ENCODE data around the gene TBCK. TPM values are rescaled to one million over a fixed set of nuclear protein-coding genes. Genes with fewer than 3 reads are reported as not detected.

TBCK gene
- total RNA-seq, 1 donor from 2014 or later: 12.0 TPM

DNA sequence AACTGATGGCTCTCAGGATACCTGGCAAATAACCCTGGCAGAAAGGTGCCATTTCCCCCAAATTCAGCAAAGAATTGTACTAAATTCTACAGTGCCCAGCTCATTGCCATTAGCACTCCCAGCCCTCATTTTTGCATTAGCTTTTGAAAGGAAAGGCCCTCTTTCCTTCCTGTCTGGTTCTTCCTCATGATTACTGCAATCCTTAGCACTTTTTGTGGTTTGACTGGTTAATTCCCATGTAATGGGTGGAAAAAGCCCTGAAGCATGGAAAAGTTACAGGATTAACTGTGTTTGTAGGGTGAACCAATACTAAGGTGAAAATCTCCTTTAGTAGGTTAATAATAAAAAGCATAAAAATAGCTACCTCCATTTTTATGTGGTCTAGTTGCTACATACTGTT is 281.3 kb downstream of the TBCK start:
- DNase-seq (ENCODE audit: low read depth): no peak
- TF ChIP-seq, protein P1, sequence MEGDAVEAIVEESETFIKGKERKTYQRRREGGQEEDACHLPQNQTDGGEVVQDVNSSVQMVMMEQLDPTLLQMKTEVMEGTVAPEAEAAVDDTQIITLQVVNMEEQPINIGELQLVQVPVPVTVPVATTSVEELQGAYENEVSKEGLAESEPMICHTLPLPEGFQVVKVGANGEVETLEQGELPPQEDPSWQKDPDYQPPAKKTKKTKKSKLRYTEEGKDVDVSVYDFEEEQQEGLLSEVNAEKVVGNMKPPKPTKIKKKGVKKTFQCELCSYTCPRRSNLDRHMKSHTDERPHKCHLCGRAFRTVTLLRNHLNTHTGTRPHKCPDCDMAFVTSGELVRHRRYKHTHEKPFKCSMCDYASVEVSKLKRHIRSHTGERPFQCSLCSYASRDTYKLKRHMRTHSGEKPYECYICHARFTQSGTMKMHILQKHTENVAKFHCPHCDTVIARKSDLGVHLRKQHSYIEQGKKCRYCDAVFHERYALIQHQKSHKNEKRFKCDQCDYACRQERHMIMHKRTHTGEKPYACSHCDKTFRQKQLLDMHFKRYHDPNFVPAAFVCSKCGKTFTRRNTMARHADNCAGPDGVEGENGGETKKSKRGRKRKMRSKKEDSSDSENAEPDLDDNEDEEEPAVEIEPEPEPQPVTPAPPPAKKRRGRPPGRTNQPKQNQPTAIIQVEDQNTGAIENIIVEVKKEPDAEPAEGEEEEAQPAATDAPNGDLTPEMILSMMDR (IDR thresholded peaks at IDR 0.05; ENCODE audit: insufficient read depth, low read length, poor library complexity, severe bottlenecking): no peak
- Histone ChIP-seq H3K27me3 (ENCODE audit: control insufficient read depth, insufficient read depth, low read length) (no peaks in the 10 kb centered on the region), H3K4me3 (ENCODE audit: low read depth, low read length) (no peak overlapping the region), H3K36me3 (ENCODE audit: control insufficient read depth, insufficient read depth, low read length) (no peaks in the 10 kb centered on the region)

DNA sequence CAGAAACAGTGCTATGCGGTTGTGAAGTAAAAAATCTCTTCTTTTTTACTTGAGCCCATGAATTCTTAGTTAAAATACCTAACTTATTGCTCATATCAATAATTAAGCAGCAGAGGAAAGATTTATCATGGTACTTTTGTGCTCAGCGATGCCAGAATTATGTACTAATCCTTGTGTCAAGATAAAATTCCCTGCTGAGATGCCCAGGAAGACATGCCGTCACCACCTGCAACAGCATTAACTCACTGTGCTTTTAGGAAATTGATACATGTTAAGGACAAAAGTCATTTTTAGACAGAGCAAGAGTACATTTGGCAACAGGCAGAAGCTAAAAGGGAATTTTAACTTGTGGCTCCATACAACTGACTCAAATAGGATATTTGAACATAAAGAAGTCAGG is 281.8 kb downstream of the TBCK start:
- H3K27me3 ChIP-seq (ENCODE audit: control insufficient read depth, insufficient read depth, low read length): no peaks in the 10 kb centered on the region
- TF ChIP-seq, protein P1 (IDR thresholded peaks at IDR 0.05; ENCODE audit: insufficient read depth, low read length, poor library complexity, severe bottlenecking): no peak
- DNase-seq (ENCODE audit: low read depth): no peak

DNA sequence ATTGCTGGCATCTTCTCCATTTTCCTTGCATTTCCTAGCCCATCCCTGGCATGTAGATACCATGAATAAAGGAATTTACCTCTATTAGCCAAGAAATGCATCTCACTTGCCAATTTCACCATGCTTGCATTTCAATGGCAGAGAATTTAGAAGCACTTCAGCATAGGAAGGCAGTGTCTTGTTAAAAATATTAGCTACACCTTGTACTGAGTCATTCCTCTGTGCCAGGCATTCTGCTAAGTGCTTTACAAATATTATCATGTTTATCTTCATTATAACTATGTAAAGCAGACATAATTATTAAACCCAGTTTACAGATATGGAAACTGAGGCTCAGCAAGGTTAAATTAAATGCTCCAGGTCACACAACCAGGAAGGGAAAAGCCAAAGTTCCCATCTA is 282.5 kb downstream of the TBCK start:
- no peaks in the 10 kb centered on the region for H3K36me3 ChIP-seq (ENCODE audit: control insufficient read depth, insufficient read depth, low read length)
- no peak overlapping the region for H3K4me3 ChIP-seq (ENCODE audit: low read depth, low read length)
- TF ChIP-seq, protein P1 (IDR thresholded peaks at IDR 0.05; ENCODE audit: insufficient read depth, low read length, poor library complexity, severe bottlenecking): no peak
- no peak for DNase-seq (ENCODE audit: low read depth)
- no peaks in the 10 kb centered on the region for H3K27me3 ChIP-seq (ENCODE audit: control insufficient read depth, insufficient read depth, low read length)

More for the DNA sequence above, 281.8 kb downstream of the TBCK start:
- Histone ChIP-seq H3K4me3 (ENCODE audit: low read depth, low read length) (no peak overlapping the region), H3K36me3 (ENCODE audit: control insufficient read depth, insufficient read depth, low read length) (no peaks in the 10 kb centered on the region)

DNA sequence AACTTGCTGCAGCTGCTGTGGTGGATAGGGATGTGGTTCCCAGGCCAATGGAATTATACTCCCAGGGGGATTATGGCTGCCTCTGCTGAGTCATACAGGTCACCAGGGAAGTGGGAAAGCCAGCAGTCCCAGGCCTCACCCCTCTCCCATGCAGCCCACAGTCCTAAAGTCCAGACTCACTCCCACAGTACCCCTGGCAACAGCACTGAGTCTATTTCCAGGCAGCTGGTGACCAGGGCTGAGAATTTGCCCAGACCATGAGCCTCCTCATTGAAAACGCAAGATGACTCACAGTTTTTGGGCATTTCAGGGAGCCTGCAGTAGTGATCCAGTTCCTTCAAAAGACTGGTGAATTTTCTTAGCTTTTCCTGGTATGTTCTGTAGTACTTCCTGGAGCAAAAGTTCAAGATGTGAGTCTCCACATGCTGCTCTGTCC is 283.1 kb downstream of the TBCK start:
- no peaks in the 10 kb centered on the region for H3K36me3 ChIP-seq (ENCODE audit: control insufficient read depth, insufficient read depth, low read length)
- TF ChIP-seq, protein P1 (IDR thresholded peaks at IDR 0.05; ENCODE audit: insufficient read depth, low read length, poor library complexity, severe bottlenecking): no peak
- DNase-seq (ENCODE audit: low read depth): no peak
- H3K4me3 ChIP-seq (ENCODE audit: low read depth, low read length): no peak overlapping the region
- no peaks in the 10 kb centered on the region for H3K27me3 ChIP-seq (ENCODE audit: control insufficient read depth, insufficient read depth, low read length)

DNA sequence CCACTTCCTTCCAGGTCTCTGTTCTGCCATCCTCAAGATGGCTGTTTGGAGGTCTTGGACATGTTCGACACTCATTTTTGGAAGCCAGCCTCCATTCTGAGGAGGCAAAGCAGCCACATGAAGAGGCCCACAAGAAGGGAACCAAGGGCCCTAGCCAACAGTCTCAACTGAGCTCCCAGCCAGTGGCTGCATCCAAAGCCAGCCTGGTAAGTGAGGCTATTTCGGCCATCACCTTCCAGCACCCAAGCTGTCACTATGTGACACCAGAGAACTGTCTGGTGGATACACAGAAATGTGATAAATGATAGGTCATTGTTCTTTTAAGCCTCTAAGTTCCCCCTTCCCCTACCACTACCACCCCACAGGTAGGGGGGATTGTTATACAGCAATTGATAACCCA is 293.6 kb downstream of the TBCK start:
- Histone ChIP-seq H3K27me3 (ENCODE audit: control insufficient read depth, insufficient read depth, low read length) (no peaks in the 10 kb centered on the region), H3K36me3 (ENCODE audit: control insufficient read depth, insufficient read depth, low read length) (no peaks in the 10 kb centered on the region)

More for the DNA sequence above, 293.6 kb downstream of the TBCK start:
- no peak for DNase-seq (ENCODE audit: low read depth)
- TF ChIP-seq, protein P1 (IDR thresholded peaks at IDR 0.05; ENCODE audit: insufficient read depth, low read length, poor library complexity, severe bottlenecking): no peak
- no peak overlapping the region for H3K4me3 ChIP-seq (ENCODE audit: low read depth, low read length)

Data from kidney epithelial cell (primary cell).